K562 (cell line): ENCODE measurements around the gene ZNF689. TPM values are rescaled to one million over a fixed set of nuclear protein-coding genes. Genes with fewer than 3 reads are reported as not detected.

Experiments
- ARNT ChIP-seq, 2 experiments: fragments of 450-650 bp; IDR thresholded peaks; 2 replicates each; pipeline ENCODE4 v1.6.1; 2016; ENCODE audit warnings: mild to moderate bottlenecking in 1 of 2
- CHAMP1 ChIP-seq: fragments of 450-650 bp; IDR thresholded peaks from 2 replicates; pipeline ENCODE4 v1.6.1; 2016; ENCODE audit warnings: mild to moderate bottlenecking
- ELF1 ChIP-seq: fragments of 200-800 bp; sonication (Bioruptor generic); IDR thresholded peaks from 2 replicates; pipeline ENCODE4 v1.6.1; 2016; ENCODE audit warnings: missing genetic modification characterization, missing compliant biosample characterization
- MNT ChIP-seq, 2 experiments: fragments of 450-650 bp; conservative IDR thresholded peaks; 2 replicates each; pipeline ENCODE4 v1.6.1; 2017; ENCODE audit warnings: mild to moderate bottlenecking in 2 of 2, moderate library complexity in 2 of 2
- NFIC ChIP-seq: fragments of 450-650 bp; IDR thresholded peaks from 2 replicates; pipeline ENCODE4 v1.6.1; 2017; ENCODE audit warnings: mild to moderate bottlenecking, inconsistent platforms
- RHOXF2B ChIP-seq: fragments of 250-450 bp; sonication (Bioruptor Pico); conservative IDR thresholded peaks from 2 replicates; pipeline ENCODE4 v1.5.1; 2021
- RNF2 ChIP-seq: sonication (generic); IDR thresholded peaks from 2 replicates; pipeline ENCODE4 v1.6.1; 2016
- SAP30 ChIP-seq: fragments of 200-600 bp; sonication (generic); IDR thresholded peaks from 2 replicates; pipeline ENCODE4 v1.6.1; 2012; ENCODE audit warnings: borderline replicate concordance, low read depth, mild to moderate bottlenecking, moderate library complexity, low read length, control low read depth, inconsistent platforms; ENCODE audit not compliant: insufficient read depth, poor library complexity, severe bottlenecking
- TFAM ChIP-seq: fragments of 250-450 bp; sonication (Bioruptor Pico); conservative IDR thresholded peaks from 2 replicates; pipeline ENCODE4 v1.5.0; 2021; ENCODE audit warnings: mild to moderate bottlenecking, moderate library complexity
- ZFX ChIP-seq: sonication (generic); formaldehyde crosslinking; IDR thresholded peaks from 2 replicates; pipeline ENCODE4 v1.8.0; 2022; ENCODE audit warnings: mild to moderate bottlenecking, missing genetic modification reagents, moderate library complexity
- ZNF766 ChIP-seq: fragments of 200-800 bp; sonication (Bioruptor generic); conservative IDR thresholded peaks from 2 replicates; pipeline ENCODE4 v1.6.1; 2016; ENCODE audit warnings: missing genetic modification characterization, missing compliant biosample characterization
- ZNF785 ChIP-seq: fragments of 250-450 bp; sonication (Bioruptor Pico); IDR thresholded peaks from 2 replicates; pipeline ENCODE4 v1.4.0; 2020; ENCODE audit warnings: mild to moderate bottlenecking
- polyA plus RNA-seq, 8 experiments: library from polyadenylated mRNA; depleted of rRNA in 4 of 8; stranded (reverse) in 5 of 8; unstranded in 3 of 8; fragments of >200 nt; fragmentation: Nextera tagmentation in 2 of 8; fragmentation: Illumina TruSeq in 1 of 8; extraction: Ambion mirVana in 2 of 8; extraction: Trizol in 1 of 8; gene quantifications; 2 replicates each; pipeline versions ENCODE4 v1.2.1 to v1.2.3, GENCODE V29; 2011 to 2014; ENCODE audit warnings: inconsistent platforms in 1 of 8, missing spikeins in 1 of 8
- total RNA-seq, 7 experiments: library from RNA; depleted of rRNA in 6 of 7; stranded (reverse); fragments of >200 nt in 6 of 7; fragmentation: Illumina TruSeq in 2 of 7; extraction: Trizol in 2 of 7; gene quantifications; 2 replicates each; pipeline versions ENCODE4 v1.2.1 to v1.2.3, GENCODE V29; 2011 to 2021; ENCODE audit warnings: low replicate concordance in 1 of 7
- TF ChIP-seq, protein P1 (sequence below): sonication (generic); formaldehyde crosslinking; IDR thresholded peaks from 2 replicates; pipeline ENCODE4 v1.8.0; 2023; ENCODE audit warnings: mild to moderate bottlenecking, missing genetic modification reagents
- TF ChIP-seq, protein P2 (sequence below): fragments of 200-800 bp; sonication (Bioruptor generic); IDR thresholded peaks from 2 replicates; pipeline ENCODE4 v1.6.1; 2017; ENCODE audit warnings: missing genetic modification characterization, missing compliant biosample characterization
- TF ChIP-seq, protein P3 (sequence below): IDR thresholded peaks from 2 replicates; pipeline ENCODE4 v1.6.1; 2011; ENCODE audit warnings: borderline replicate concordance, low read depth, mild to moderate bottlenecking, moderate library complexity, low read length; ENCODE audit not compliant: insufficient read depth, poor library complexity, severe bottlenecking

The ZNF689 gene
- total and polyA plus RNA-seq, 9 of the 15 experiments (the other 6 are each of a cell fraction or from before 2014, with no cell fraction given) = 5.4 to 15.4 (median 10.8) TPM

DNA sequence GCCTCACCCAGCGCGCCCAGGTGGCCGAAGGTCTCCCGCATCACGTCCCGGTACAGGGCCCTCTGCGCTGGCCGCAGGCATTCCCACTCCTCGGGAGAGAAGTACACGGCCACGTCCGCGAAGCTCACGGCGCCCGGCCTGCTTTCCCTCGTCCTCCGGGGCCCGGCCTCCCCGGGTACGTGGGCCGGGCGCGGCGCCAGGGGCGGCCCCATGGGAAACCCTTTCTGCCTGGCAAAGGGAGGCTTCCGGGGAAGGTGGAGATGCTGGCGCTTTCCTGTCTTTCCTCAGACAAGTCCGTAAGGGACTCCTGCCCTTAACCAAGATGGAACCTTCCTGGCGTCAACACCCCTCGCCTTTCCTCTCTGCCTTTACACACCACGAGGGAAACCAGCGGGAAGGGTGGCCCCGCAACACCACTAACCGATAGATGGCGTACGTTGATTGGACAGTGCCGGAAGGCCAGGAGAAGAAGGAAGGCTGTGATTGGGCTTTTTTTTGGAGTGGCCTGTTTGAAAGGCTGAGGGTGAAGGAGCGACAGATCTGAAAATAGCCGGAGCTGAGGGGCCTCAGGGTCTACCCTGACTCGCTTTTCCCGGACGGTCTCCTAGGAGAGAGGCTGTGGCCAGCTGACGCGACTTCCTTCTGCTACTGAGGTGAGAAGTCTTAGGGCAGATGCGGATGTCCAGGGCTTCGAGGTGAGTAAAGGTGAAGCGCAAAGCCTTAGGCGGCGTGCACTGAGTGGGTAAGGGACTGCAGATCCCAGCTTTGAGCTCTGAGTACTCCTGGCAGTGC, 24.6 kb downstream of the ZNF689 start, which contains the start of gene ZNF785 (continued):
- TF ChIP-seq, protein P1, sequence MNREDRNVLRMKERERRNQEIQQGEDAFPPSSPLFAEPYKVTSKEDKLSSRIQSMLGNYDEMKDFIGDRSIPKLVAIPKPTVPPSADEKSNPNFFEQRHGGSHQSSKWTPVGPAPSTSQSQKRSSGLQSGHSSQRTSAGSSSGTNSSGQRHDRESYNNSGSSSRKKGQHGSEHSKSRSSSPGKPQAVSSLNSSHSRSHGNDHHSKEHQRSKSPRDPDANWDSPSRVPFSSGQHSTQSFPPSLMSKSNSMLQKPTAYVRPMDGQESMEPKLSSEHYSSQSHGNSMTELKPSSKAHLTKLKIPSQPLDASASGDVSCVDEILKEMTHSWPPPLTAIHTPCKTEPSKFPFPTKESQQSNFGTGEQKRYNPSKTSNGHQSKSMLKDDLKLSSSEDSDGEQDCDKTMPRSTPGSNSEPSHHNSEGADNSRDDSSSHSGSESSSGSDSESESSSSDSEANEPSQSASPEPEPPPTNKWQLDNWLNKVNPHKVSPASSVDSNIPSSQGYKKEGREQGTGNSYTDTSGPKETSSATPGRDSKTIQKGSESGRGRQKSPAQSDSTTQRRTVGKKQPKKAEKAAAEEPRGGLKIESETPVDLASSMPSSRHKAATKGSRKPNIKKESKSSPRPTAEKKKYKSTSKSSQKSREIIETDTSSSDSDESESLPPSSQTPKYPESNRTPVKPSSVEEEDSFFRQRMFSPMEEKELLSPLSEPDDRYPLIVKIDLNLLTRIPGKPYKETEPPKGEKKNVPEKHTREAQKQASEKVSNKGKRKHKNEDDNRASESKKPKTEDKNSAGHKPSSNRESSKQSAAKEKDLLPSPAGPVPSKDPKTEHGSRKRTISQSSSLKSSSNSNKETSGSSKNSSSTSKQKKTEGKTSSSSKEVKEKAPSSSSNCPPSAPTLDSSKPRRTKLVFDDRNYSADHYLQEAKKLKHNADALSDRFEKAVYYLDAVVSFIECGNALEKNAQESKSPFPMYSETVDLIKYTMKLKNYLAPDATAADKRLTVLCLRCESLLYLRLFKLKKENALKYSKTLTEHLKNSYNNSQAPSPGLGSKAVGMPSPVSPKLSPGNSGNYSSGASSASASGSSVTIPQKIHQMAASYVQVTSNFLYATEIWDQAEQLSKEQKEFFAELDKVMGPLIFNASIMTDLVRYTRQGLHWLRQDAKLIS = peak; percentile 53
- TF ChIP-seq SAP30 = peak; percentile 90
- TF ChIP-seq, protein P2, sequence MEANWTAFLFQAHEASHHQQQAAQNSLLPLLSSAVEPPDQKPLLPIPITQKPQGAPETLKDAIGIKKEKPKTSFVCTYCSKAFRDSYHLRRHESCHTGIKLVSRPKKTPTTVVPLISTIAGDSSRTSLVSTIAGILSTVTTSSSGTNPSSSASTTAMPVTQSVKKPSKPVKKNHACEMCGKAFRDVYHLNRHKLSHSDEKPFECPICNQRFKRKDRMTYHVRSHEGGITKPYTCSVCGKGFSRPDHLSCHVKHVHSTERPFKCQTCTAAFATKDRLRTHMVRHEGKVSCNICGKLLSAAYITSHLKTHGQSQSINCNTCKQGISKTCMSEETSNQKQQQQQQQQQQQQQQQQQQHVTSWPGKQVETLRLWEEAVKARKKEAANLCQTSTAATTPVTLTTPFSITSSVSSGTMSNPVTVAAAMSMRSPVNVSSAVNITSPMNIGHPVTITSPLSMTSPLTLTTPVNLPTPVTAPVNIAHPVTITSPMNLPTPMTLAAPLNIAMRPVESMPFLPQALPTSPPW (CRISPR knock-in tag) = peak; percentile 69
- no peak for TF ChIP-seq CHAMP1
- TF ChIP-seq ZFX (CRISPR knock-in tag) = peak; percentile 96
- peak; percentile 78; the same call in 1 of the 2 replicates for TF ChIP-seq ZNF766 (CRISPR knock-in tag)
- peak; percentile 59 to 84; a peak in 2 of 4 replicates for TF ChIP-seq ARNT (IDR thresholded peaks at IDR 0.05)
- no peak for TF ChIP-seq ZNF785 (CRISPR knock-in tag)
- TF ChIP-seq, protein P3, sequence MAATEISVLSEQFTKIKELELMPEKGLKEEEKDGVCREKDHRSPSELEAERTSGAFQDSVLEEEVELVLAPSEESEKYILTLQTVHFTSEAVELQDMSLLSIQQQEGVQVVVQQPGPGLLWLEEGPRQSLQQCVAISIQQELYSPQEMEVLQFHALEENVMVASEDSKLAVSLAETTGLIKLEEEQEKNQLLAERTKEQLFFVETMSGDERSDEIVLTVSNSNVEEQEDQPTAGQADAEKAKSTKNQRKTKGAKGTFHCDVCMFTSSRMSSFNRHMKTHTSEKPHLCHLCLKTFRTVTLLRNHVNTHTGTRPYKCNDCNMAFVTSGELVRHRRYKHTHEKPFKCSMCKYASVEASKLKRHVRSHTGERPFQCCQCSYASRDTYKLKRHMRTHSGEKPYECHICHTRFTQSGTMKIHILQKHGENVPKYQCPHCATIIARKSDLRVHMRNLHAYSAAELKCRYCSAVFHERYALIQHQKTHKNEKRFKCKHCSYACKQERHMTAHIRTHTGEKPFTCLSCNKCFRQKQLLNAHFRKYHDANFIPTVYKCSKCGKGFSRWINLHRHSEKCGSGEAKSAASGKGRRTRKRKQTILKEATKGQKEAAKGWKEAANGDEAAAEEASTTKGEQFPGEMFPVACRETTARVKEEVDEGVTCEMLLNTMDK = peak; percentile 14
- TF ChIP-seq MNT (conservative IDR thresholded peaks at IDR 0.05) = peak; percentile 94 to 97
- peak; percentile 72 for TF ChIP-seq NFIC
- no peak for TF ChIP-seq TFAM (CRISPR knock-in tag)
- TF ChIP-seq RHOXF2B (CRISPR knock-in tag) = no peak
- 0 out of 2 replicates have a peak, but pooled peaks have one; percentile 61 for TF ChIP-seq ELF1 (tag)
- peak; percentile 98 for TF ChIP-seq RNF2
